HepG2 (cell line): ENCODE data around the gene TEAD1. TPM values are rescaled to one million over a fixed set of nuclear protein-coding genes. Genes with fewer than 3 reads are reported as not detected.

Experiments used
- ATAC-seq: fragments of 200-7000 bp; cut with Tn5 transposase; 3 replicates; pipeline ENCODE4 v1.9.1; 2020; ENCODE audit warnings: mild to moderate bottlenecking, moderate library complexity
- BruUV-seq: library from RNA; stranded (reverse); fragments of 400-500 nt; replicated peaks from 2 replicates; lab custom pipeline; 2021; lab: Mats Ljungman, UMichigan
- CTCF ChIA-PET: fragments of 300-600 bp; formaldehyde crosslinking; extraction: SDS; loops from one replicate; lab custom pipeline; 2021; ENCODE audit warnings: low total read pairs, inconsistent platforms, low intra/inter-chr PET ratio; lab: Yijun Ruan, JAX
- POLR2A ChIA-PET: fragments of 350-600 bp; sonication (Branson Sonifier 250); formaldehyde crosslinking; loops from one replicate; lab custom pipeline; 2020; ENCODE audit warnings: antibody characterized with exemption, inconsistent platforms; lab: Yijun Ruan, JAX
- DNase-seq: peaks from one replicate; pipeline ENCODE4 v3.0.0-alpha.2; 2015; ENCODE audit warnings: low spot score
- FAIRE-seq: peaks from 3 replicates; lab custom pipeline; 2011; peaks lifted over from hg19 to GRCh38; lab: Jason Lieb, UNC
- H2AFZ ChIP-seq: one replicate; pipeline ENCODE4 v1.6.1; 2011; ENCODE audit warnings: low read length, inconsistent platforms
- H3K27ac ChIP-seq: fragments of 300-600 bp; 3 replicates; pipeline ENCODE4 v1.8.0; 2011; ENCODE audit warnings: mixed run types, mild to moderate bottlenecking, mixed read lengths, low read length, inconsistent platforms; ENCODE audit not compliant: insufficient read depth; ENCODE audit errors: extremely low read length
- H3K27me3 ChIP-seq, 2 experiments: fragments of 200-600 bp in 1 of 2; 2 replicates in 1 of 2; 3 replicates in 1 of 2; pipeline versions ENCODE4 v1.6.0 to v1.8.0; 2011; ENCODE audit warnings: low read length in 2 of 2, mild to moderate bottlenecking in 2 of 2, moderate library complexity in 2 of 2, inconsistent platforms in 1 of 2; ENCODE audit not compliant: insufficient read depth in 2 of 2, control insufficient read depth in 1 of 2
- H3K36me3 ChIP-seq, 2 experiments: fragments of 200-600 bp in 1 of 2; replicated peaks in 1 of 2; 2 replicates in 1 of 2; 3 replicates in 1 of 2; pipeline versions ENCODE4 v1.5.1 to v1.8.0; 2011; ENCODE audit warnings: low read length in 2 of 2, inconsistent platforms in 1 of 2; ENCODE audit not compliant: insufficient read depth in 2 of 2, control insufficient read depth in 1 of 2
- H3K4me1 ChIP-seq: 2 replicates; pipeline ENCODE4 v1.5.1; 2012; ENCODE audit warnings: low read length, inconsistent platforms; ENCODE audit not compliant: insufficient read depth
- H3K4me2 ChIP-seq: 2 replicates; pipeline ENCODE4 v1.6.0; 2011; ENCODE audit warnings: low read depth, low read length, inconsistent platforms
- H3K4me3 ChIP-seq, 3 experiments: fragments of 200-600 bp in 1 of 3; sonication (generic), shearing (Covaris generic) in 1 of 3; replicated peaks in 1 of 3; 2 replicates each; pipeline ENCODE4 v1.5.1; 2011 to 2016; ENCODE audit warnings: low read length in 3 of 3, inconsistent platforms in 2 of 3, low read depth in 2 of 3, mild to moderate bottlenecking in 2 of 3, control low read depth in 1 of 3, mixed read lengths in 1 of 3; ENCODE audit not compliant: insufficient read depth in 1 of 3
- H3K79me2 ChIP-seq: one replicate; pipeline ENCODE4 v1.6.1; 2011; ENCODE audit warnings: low read length, inconsistent platforms; ENCODE audit not compliant: insufficient read depth
- H3K9ac ChIP-seq: 2 replicates; pipeline ENCODE4 v1.6.0; 2011; ENCODE audit warnings: mild to moderate bottlenecking, low read depth, low read length, inconsistent platforms; ENCODE audit not compliant: insufficient read depth
- H3K9me3 ChIP-seq: 2 replicates; pipeline ENCODE4 v1.5.1; 2012; ENCODE audit warnings: mild to moderate bottlenecking, low read length
- H4K20me1 ChIP-seq: 2 replicates; pipeline ENCODE4 v1.6.0; 2011; ENCODE audit warnings: inconsistent platforms, mild to moderate bottlenecking, low read length, moderate library complexity; ENCODE audit not compliant: insufficient read depth
- KDM3A ChIP-seq: IDR thresholded peaks from 2 replicates; pipeline ENCODE4 v1.6.1; 2018; ENCODE audit warnings: low read depth, missing compliant biosample characterization
- KDM6A ChIP-seq: IDR thresholded peaks from 2 replicates; pipeline ENCODE4 v1.6.1; 2016; ENCODE audit warnings: low read depth
- NFE2 ChIP-seq: sonication (generic); formaldehyde crosslinking; IDR thresholded peaks from 2 replicates; pipeline ENCODE4 v1.4.0; 2020; ENCODE audit warnings: missing genetic modification reagents
- THAP7 ChIP-seq: sonication (generic); formaldehyde crosslinking; IDR thresholded peaks from 2 replicates; pipeline ENCODE4 v1.8.1; 2023; ENCODE audit warnings: mild to moderate bottlenecking, missing genetic modification reagents
- ZNF616 ChIP-seq: sonication (generic); formaldehyde crosslinking; IDR thresholded peaks from 2 replicates; pipeline ENCODE4 v1.5.0; 2020; ENCODE audit warnings: low read depth, mild to moderate bottlenecking, missing genetic modification reagents
- ZNF687 ChIP-seq: sonication (generic); formaldehyde crosslinking; IDR thresholded peaks from 2 replicates; pipeline ENCODE4 v1.5.1; 2020; ENCODE audit warnings: mild to moderate bottlenecking, missing genetic modification reagents, moderate library complexity
- ZNF792 ChIP-seq: IDR thresholded peaks from 2 replicates; pipeline ENCODE4 v1.6.1; 2016
- WGBS: methylation state at CpG from one replicate; pipeline ENCODE4 v1.1.6; 2017; ENCODE audit warnings: low lambda C conversion rate; 5-methylcytosine and 5-hydroxymethylcytosine counted together
- in situ Hi-C: cut with HindIII; loops from 2 replicates; pipeline ENCODE4 v1.10.0; 2017; ENCODE audit warnings: low pct_unique_long_range_greater_than_20kb; ENCODE audit not compliant: extremely low pct_ligation_motif_present
- intact Hi-C: fragments of 100-400 bp; cut with micrococcal nuclease; formaldehyde crosslinking; loops from one replicate; pipeline ENCODE4 v1.10.0; 2022; ENCODE audit not compliant: unreplicated experiment
- polyA plus RNA-seq, 8 experiments: library from polyadenylated mRNA; depleted of rRNA in 3 of 8; stranded (reverse) in 7 of 8; unstranded in 1 of 8; fragments of >200 nt; fragmentation: Illumina TruSeq in 4 of 8; extraction: Trizol in 4 of 8; gene quantifications; 2 replicates each; pipeline versions ENCODE4 v1.2.1 to v1.2.3, GENCODE V29; 2011 to 2016; ENCODE audit warnings: low read depth in 4 of 8, missing spikeins in 1 of 8, mixed read lengths in 1 of 8; ENCODE audit not compliant: insufficient read depth in 1 of 8
- total RNA-seq, 5 experiments: library from RNA; depleted of rRNA; stranded (reverse); fragments of >200 nt; fragmentation: Illumina TruSeq; extraction: Trizol; gene quantifications; 2 replicates each; pipeline ENCODE4 v1.2.3, GENCODE V29; 2016; ENCODE audit warnings: low read depth in 1 of 5
- TF ChIP-seq, protein P1 (sequence below): sonication (generic); formaldehyde crosslinking; IDR thresholded peaks from 2 replicates; pipeline ENCODE4 v1.4.0; 2020; ENCODE audit warnings: missing genetic modification reagents
- TF ChIP-seq, protein P2 (sequence below): IDR thresholded peaks from 2 replicates; pipeline ENCODE4 v1.6.1; 2012; ENCODE audit warnings: low read length, improper control_type of control experiment
- TF ChIP-seq, protein P3 (sequence below): IDR thresholded peaks from 2 replicates; pipeline ENCODE4 v1.6.1; 2016; ENCODE audit warnings: mild to moderate bottlenecking

Gene TEAD1
- total and polyA plus RNA-seq, 2 of the 13 experiments (the other 11 are each of a cell fraction or from before 2014, with no cell fraction given): 20.1 to 30.5 TPM

DNA sequence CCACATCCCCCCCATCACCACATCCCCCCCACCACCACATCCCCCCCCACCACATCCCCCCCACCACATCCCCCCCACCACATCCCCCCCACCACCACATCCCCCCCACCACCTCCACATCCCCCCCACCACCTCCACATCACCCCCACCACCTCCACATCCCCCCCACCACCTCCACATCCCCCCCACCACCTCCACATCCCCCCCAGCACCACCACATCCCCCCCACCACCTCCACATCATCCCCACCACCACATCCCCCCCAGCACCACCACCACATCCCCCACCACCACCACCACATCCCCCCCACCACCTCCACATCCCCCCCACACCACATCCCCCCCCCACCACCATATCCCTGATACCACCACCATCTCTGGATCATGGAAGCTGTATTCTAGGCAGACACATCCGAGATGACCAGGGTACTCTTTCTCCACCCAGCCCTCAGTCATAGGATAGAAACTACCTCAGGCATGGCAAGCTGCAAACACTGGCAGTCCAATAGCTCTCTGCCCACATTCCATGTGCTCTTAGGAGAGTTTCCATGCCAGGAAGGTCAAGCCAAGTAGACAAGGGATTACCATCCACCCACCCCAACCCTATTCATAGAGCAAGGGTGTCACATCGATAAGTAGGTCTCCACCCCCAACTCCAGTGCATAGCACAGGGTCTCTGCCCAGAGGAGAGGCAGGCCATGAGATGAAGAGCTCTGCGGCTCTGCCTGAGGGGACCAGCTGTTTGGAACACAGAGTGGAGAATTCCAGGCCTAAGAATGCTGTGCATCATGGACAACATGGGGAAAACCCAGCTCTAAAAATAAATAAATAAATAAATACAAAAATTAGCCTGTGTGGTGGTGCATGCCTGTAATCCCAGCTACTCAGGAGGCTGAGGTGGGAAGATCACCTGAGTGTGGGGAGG is 33.0 kb upstream of the TEAD1 start:
- peak; percentile 15 for DNase-seq
- Histone ChIP-seq H3K36me3 (no peaks in the 10 kb centered on the region), H3K9me3 (no peaks in the 10 kb centered on the region), H3K79me2 (no peaks in the 10 kb centered on the region), H3K27ac (peak overlapping the region; percentile 17), H3K27me3 (no peaks in the 10 kb centered on the region), H3K4me2 (peak overlapping the region; percentile 83), H2AFZ (no peak overlapping the region), H3K9ac (peak overlapping the region; percentile 48; the same call in 1 of the 2 replicates), H3K4me3 (peak overlapping the region; percentile 14 to 48 (median 29); a peak in 4 of 6 replicates), H3K4me1 (peaks cover 25% of the 10 kb centered on the region), H4K20me1 (no peaks in the 10 kb centered on the region)
- FAIRE-seq: no peak
- ATAC-seq: peak; percentile 78
- ChIA-PET POLR2A (interaction anchor here (0.8 to 1.4 kb wide), 3 partner anchors 9 to 159 kb away, joined by 3 to 4 read pairs (median 3); no protein-coding TSS in a partner anchor), CTCF (interaction anchor here (1.0 kb wide), 1 partner anchor 42 kb away, joined by 3 read pairs; no protein-coding TSS in a partner anchor)
- 7% methylated on average over 3 of the region's 3 CpGs for WGBS
- no TSS peak for BruUV-seq
- intact Hi-C loops (no loop called here), in situ Hi-C loops (no loop called here)
- no peak for TF ChIP-seq THAP7
- TF ChIP-seq KDM3A (CRISPR knock-in tag): no peak
- TF ChIP-seq ZNF792: 0 out of 2 replicates have a peak, but pooled peaks have one; percentile 8
- TF ChIP-seq, protein P1, sequence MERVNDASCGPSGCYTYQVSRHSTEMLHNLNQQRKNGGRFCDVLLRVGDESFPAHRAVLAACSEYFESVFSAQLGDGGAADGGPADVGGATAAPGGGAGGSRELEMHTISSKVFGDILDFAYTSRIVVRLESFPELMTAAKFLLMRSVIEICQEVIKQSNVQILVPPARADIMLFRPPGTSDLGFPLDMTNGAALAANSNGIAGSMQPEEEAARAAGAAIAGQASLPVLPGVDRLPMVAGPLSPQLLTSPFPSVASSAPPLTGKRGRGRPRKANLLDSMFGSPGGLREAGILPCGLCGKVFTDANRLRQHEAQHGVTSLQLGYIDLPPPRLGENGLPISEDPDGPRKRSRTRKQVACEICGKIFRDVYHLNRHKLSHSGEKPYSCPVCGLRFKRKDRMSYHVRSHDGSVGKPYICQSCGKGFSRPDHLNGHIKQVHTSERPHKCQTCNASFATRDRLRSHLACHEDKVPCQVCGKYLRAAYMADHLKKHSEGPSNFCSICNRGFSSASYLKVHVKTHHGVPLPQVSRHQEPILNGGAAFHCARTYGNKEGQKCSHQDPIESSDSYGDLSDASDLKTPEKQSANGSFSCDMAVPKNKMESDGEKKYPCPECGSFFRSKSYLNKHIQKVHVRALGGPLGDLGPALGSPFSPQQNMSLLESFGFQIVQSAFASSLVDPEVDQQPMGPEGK (CRISPR knock-in tag): peak; percentile 23; the same call in 1 of the 2 replicates
- no peak for TF ChIP-seq ZNF687
- TF ChIP-seq KDM6A (CRISPR knock-in tag): no peak
- TF ChIP-seq, protein P2, sequence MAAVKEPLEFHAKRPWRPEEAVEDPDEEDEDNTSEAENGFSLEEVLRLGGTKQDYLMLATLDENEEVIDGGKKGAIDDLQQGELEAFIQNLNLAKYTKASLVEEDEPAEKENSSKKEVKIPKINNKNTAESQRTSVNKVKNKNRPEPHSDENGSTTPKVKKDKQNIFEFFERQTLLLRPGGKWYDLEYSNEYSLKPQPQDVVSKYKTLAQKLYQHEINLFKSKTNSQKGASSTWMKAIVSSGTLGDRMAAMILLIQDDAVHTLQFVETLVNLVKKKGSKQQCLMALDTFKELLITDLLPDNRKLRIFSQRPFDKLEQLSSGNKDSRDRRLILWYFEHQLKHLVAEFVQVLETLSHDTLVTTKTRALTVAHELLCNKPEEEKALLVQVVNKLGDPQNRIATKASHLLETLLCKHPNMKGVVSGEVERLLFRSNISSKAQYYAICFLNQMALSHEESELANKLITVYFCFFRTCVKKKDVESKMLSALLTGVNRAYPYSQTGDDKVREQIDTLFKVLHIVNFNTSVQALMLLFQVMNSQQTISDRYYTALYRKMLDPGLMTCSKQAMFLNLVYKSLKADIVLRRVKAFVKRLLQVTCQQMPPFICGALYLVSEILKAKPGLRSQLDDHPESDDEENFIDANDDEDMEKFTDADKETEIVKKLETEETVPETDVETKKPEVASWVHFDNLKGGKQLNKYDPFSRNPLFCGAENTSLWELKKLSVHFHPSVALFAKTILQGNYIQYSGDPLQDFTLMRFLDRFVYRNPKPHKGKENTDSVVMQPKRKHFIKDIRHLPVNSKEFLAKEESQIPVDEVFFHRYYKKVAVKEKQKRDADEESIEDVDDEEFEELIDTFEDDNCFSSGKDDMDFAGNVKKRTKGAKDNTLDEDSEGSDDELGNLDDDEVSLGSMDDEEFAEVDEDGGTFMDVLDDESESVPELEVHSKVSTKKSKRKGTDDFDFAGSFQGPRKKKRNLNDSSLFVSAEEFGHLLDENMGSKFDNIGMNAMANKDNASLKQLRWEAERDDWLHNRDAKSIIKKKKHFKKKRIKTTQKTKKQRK: no peak
- no peak for TF ChIP-seq NFE2
- TF ChIP-seq, protein P3, sequence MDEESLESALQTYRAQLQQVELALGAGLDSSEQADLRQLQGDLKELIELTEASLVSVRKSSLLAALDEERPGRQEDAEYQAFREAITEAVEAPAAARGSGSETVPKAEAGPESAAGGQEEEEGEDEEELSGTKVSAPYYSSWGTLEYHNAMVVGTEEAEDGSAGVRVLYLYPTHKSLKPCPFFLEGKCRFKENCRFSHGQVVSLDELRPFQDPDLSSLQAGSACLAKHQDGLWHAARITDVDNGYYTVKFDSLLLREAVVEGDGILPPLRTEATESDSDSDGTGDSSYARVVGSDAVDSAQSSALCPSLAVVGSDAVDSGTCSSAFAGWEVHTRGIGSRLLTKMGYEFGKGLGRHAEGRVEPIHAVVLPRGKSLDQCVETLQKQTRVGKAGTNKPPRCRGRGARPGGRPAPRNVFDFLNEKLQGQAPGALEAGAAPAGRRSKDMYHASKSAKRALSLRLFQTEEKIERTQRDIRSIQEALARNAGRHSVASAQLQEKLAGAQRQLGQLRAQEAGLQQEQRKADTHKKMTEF: no peak
- TF ChIP-seq ZNF616: no peak
